GM21717 (cell line): ENCODE measurements around the gene CCDC187.

Experiments used
- ATAC-seq: cut with Tn5 transposase; IDR thresholded peaks from one replicate; pipeline ENCODE4 v1.9.1; 2021; ENCODE audit warnings: mild to moderate bottlenecking, moderate library complexity; ENCODE audit not compliant: unreplicated experiment

CCDC187 gene

GRCh38 chr9:136339958-136340310 lies 36.0 kb upstream of the CCDC187 start:
- ATAC-seq = no peak

GRCh38 chr9:136339173-136339957 lies 35.5 kb upstream of the CCDC187 start:
- no peak for ATAC-seq

- ATAC-seq = no peak
Measured at GRCh38 chr9:136338511-136338910, 34.6 kb upstream of the CCDC187 start.

GRCh38 chr9:136337416-136338395 lies 33.8 kb upstream of the CCDC187 start:
- ATAC-seq = no peak

GRCh38 chr9:136336881-136337280 lies 33.0 kb upstream of the CCDC187 start:
- no peak for ATAC-seq

GRCh38 chr9:136336156-136336870 lies 32.4 kb upstream of the CCDC187 start:
- no peak for ATAC-seq

GRCh38 chr9:136335296-136336155 lies 31.6 kb upstream of the CCDC187 start:
- no peak for ATAC-seq

GRCh38 chr9:136334541-136334940 lies 30.6 kb upstream of the CCDC187 start:
- no peak for ATAC-seq

- ATAC-seq = no peak
Measured at GRCh38 chr9:136333486-136333885, 29.6 kb upstream of the CCDC187 start.

- ATAC-seq = no peak
Measured at GRCh38 chr9:136333045-136333444, 29.2 kb upstream of the CCDC187 start.

GRCh38 chr9:136332482-136332983 lies 28.6 kb upstream of the CCDC187 start:
- no peak for ATAC-seq

- no peak for ATAC-seq
Measured at GRCh38 chr9:136331556-136332481, 27.9 kb upstream of the CCDC187 start.

GRCh38 chr9:136331030-136331429 lies 27.1 kb upstream of the CCDC187 start:
- no peak for ATAC-seq

GRCh38 chr9:136330406-136330990 lies 26.6 kb upstream of the CCDC187 start:
- ATAC-seq = no peak

GRCh38 chr9:136329636-136330405 lies 25.9 kb upstream of the CCDC187 start:
- ATAC-seq = no peak

- ATAC-seq = no peak
Measured at GRCh38 chr9:136329211-136329627, 25.3 kb upstream of the CCDC187 start.

- ATAC-seq = no peak
Measured at GRCh38 chr9:136328622-136329041, 24.7 kb upstream of the CCDC187 start.
